ENCODE results near the gene MYO5B.

DNA sequence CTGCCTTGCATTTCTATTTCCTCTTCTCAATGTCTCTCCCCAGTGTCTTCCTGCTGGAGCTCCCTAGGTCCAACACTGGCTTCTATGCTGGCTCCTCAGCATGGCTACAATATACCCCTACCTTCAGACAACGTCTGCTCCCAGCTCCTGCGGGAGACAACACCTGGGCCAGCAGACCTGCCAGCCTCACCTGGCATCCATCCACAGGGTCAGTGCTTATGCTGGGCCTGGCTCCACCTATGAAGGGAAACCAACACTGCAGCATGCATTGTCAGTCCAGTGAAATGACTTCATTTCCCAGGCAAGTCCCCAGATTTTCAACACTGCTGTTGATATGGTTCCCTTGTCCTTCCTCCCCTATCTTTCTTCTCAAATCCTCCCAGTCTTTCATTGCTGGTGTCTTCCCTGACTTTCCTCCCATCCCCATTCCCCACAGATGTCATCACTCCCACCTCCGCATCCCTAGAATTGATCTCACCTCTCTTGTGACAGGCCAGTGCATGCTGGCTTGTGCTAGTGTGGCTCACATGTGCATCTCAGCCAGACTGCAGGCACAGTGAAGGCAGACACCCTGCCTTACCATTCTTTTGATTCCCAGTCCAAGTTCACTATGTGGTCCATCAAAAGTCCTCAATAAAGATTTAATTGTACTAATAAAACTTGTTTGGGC, 98.0 kb downstream of the MYO5B start:
- TF ChIP-seq, protein P1, sequence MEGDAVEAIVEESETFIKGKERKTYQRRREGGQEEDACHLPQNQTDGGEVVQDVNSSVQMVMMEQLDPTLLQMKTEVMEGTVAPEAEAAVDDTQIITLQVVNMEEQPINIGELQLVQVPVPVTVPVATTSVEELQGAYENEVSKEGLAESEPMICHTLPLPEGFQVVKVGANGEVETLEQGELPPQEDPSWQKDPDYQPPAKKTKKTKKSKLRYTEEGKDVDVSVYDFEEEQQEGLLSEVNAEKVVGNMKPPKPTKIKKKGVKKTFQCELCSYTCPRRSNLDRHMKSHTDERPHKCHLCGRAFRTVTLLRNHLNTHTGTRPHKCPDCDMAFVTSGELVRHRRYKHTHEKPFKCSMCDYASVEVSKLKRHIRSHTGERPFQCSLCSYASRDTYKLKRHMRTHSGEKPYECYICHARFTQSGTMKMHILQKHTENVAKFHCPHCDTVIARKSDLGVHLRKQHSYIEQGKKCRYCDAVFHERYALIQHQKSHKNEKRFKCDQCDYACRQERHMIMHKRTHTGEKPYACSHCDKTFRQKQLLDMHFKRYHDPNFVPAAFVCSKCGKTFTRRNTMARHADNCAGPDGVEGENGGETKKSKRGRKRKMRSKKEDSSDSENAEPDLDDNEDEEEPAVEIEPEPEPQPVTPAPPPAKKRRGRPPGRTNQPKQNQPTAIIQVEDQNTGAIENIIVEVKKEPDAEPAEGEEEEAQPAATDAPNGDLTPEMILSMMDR (IDR thresholded peaks at IDR 0.05) = no peak
- no peak for TF ChIP-seq EZH2 (IDR thresholded peaks at IDR 0.05)
